ENCODE measurements around the gene SYT5. TPM values are rescaled to one million over a fixed set of nuclear protein-coding genes. Genes with fewer than 3 reads are reported as not detected.

The SYT5 gene
- polyA plus RNA-seq, 3 donors: not detected

DNA sequence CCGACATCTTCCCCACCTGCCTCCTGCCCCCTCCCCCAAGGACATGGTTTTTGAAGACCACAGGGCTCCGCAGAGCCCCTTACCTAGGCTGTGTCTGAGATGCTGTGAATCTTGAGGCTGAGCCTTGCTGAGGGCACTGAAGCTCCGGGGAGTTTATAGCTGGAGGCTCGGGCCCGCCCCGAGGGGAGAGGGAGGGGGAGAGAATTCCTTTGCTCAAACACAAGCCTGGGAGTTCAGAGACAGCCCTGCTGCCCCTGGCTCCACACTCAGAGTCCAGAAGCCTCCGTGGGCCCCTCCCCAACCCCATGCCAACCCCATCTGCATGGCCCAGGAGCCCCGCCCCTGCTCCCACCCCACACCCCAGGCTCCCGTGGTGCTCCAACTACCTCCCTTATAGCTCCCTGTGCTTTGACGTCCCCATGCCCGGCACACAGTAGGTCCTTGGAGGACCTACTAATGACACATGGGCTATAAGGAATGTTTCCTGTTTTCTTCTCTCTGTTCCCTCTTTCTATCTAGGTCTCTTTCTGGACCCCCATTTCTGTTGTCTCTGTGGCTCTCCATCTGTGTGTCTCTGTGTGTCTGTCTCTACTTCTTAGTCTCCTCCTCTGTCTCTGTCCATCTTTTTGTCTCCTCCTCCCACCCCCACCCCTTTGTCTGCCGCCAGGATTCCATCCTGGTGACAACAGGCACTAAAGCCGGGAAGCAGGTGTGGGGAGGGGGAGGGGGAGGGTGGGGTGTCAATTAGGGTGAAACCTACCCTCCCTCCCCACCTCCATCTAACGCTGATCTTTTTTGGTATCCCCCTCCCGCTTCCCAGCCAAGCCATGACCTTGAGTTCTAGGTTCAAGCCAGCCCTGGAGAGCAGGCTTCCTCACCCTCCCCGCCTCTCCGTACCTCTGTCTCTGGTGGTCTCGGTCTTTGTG, 30.7 kb downstream of the SYT5 start, which contains the start of gene TNNT1:
TNNT1 (minus strand) TSS at position 129 of the 926 bp plus-strand sequence. CDS start 2,049 bp downstream, outside the sequence.
- Mint-ChIP-seq H3K27me3 (ENCODE audit: low read depth in 3 of 3) (peaks cover 38 to 61% (median 54%) of the 10 kb centered on the region in 3 donors), H3K9me3 (peaks cover 10 to 24% (median 17%) of the 10 kb centered on the region in 7 donors), H3K36me3 (no peaks in the 10 kb centered on the region), H3K27ac (peak within 1 kb of the TSS in 1 of 7 donors; percentile 4), H3K4me1 (peaks cover 26% of the 10 kb centered on the region), H3K4me3 (peak within 1 kb of the TSS in 1 of 2 donors; percentile 66)
- no peaks in the 10 kb centered on the region for H3K79me2 ChIP-seq (ENCODE audit: insufficient read depth, low read length)
- DNase-seq: no peak
- no peak within 1 kb of the TSS for H3K27ac ChIP-seq (ENCODE audit: low read depth in 1 of 2, low read length in 2 of 2)
- H3K36me3 ChIP-seq (replicated peaks in 1 of 2; ENCODE audit: control insufficient read depth in 1 of 2, insufficient read depth in 2 of 2, low read length in 2 of 2): no peaks in the 10 kb centered on the region
- no peak within 1 kb of the TSS for H3K9ac ChIP-seq (ENCODE audit: insufficient read depth, low read length, poor library complexity, severe bottlenecking)
- H3K4me1 ChIP-seq (ENCODE audit: control insufficient read depth in 1 of 2, insufficient read depth in 2 of 2, low read length in 2 of 2): peaks cover 25 to 28% of the 10 kb centered on the region in 2 donors
- TF ChIP-seq, protein P1, sequence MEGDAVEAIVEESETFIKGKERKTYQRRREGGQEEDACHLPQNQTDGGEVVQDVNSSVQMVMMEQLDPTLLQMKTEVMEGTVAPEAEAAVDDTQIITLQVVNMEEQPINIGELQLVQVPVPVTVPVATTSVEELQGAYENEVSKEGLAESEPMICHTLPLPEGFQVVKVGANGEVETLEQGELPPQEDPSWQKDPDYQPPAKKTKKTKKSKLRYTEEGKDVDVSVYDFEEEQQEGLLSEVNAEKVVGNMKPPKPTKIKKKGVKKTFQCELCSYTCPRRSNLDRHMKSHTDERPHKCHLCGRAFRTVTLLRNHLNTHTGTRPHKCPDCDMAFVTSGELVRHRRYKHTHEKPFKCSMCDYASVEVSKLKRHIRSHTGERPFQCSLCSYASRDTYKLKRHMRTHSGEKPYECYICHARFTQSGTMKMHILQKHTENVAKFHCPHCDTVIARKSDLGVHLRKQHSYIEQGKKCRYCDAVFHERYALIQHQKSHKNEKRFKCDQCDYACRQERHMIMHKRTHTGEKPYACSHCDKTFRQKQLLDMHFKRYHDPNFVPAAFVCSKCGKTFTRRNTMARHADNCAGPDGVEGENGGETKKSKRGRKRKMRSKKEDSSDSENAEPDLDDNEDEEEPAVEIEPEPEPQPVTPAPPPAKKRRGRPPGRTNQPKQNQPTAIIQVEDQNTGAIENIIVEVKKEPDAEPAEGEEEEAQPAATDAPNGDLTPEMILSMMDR (IDR thresholded peaks at IDR 0.05): no peak
- no peaks in the 10 kb centered on the region for H4K20me1 ChIP-seq (ENCODE audit: insufficient read depth, low read length)
- H3K9me3 ChIP-seq (replicated peaks in 1 of 2; ENCODE audit: control insufficient read depth in 1 of 2, insufficient read depth in 1 of 2, low read length in 2 of 2): peaks cover 8 to 10% of the 10 kb centered on the region in 2 donors
- intact Hi-C loops (cut with micrococcal nuclease): loop anchor here in 1 of 2 donors (10.0 kb wide), 2 partner anchors 275 to 305 kb away; no protein-coding TSS in a partner anchor
- WGBS (ENCODE audit: insufficient coverage): 46% methylated on average over 7 of the region's 18 CpGs
- H3K4me3 ChIP-seq (replicated peaks in 1 of 3; ENCODE audit: low read depth in 2 of 3, low read length in 3 of 3): no peak within 1 kb of the TSS
- peaks cover 7 to 43% of the 10 kb centered on the region in 2 donors for H3K27me3 ChIP-seq (ENCODE audit: control insufficient read depth in 2 of 2, insufficient read depth in 2 of 2, low read length in 2 of 2)
- no peak within 1 kb of the TSS for H2AFZ ChIP-seq (ENCODE audit: insufficient read depth, low read depth, low read length, poor library complexity, severe bottlenecking)
- H3K4me2 ChIP-seq (replicated peaks; ENCODE audit: extremely low read depth, low read length, poor library complexity, severe bottlenecking): no peak within 1 kb of the TSS

- Mint-ChIP-seq H3K27me3 (ENCODE audit: low read depth in 3 of 3) (peaks cover 48 to 72% (median 62%) of the 10 kb centered on the region in 3 donors), H3K36me3 (no peaks in the 10 kb centered on the region), H3K4me3 (no peak overlapping the region), H3K4me1 (peaks cover 29% of the 10 kb centered on the region), H3K9me3 (peaks cover 10 to 24% (median 17%) of the 10 kb centered on the region in 7 donors), H3K27ac (no peak overlapping the region)
- Histone ChIP-seq H3K36me3 (replicated peaks in 1 of 2; ENCODE audit: control insufficient read depth in 1 of 2, insufficient read depth in 2 of 2, low read length in 2 of 2) (no peaks in the 10 kb centered on the region), H3K4me3 (replicated peaks in 1 of 3; ENCODE audit: low read depth in 2 of 3, low read length in 3 of 3) (no peak overlapping the region), H2AFZ (ENCODE audit: insufficient read depth, low read depth, low read length, poor library complexity, severe bottlenecking) (no peak overlapping the region), H3K9me3 (replicated peaks in 1 of 2; ENCODE audit: control insufficient read depth in 1 of 2, insufficient read depth in 1 of 2, low read length in 2 of 2) (peaks cover 8 to 10% of the 10 kb centered on the region in 2 donors), H3K79me2 (ENCODE audit: insufficient read depth, low read length) (no peaks in the 10 kb centered on the region), H3K27ac (ENCODE audit: low read depth in 1 of 2, low read length in 2 of 2) (no peak overlapping the region), H4K20me1 (ENCODE audit: insufficient read depth, low read length) (no peaks in the 10 kb centered on the region), H3K9ac (ENCODE audit: insufficient read depth, low read length, poor library complexity, severe bottlenecking) (no peak overlapping the region), H3K4me2 (replicated peaks; ENCODE audit: extremely low read depth, low read length, poor library complexity, severe bottlenecking) (no peak overlapping the region), H3K4me1 (ENCODE audit: control insufficient read depth in 1 of 2, insufficient read depth in 2 of 2, low read length in 2 of 2) (peaks cover 25 to 30% of the 10 kb centered on the region in 2 donors), H3K27me3 (ENCODE audit: control insufficient read depth in 2 of 2, insufficient read depth in 2 of 2, low read length in 2 of 2) (peaks cover 10 to 49% of the 10 kb centered on the region in 2 donors)
- no peak for DNase-seq
- TF ChIP-seq, protein P1 (IDR thresholded peaks at IDR 0.05): no peak
- 69% methylated on average over 7 of the region's 9 CpGs for WGBS (ENCODE audit: insufficient coverage)
- intact Hi-C loops (cut with micrococcal nuclease): loop anchor here in 1 of 2 donors (10.0 kb wide), 2 partner anchors 277 to 307 kb away; no protein-coding TSS in a partner anchor
Measured at GRCh38 chr19:55147545-55148251, 32.4 kb downstream of the SYT5 start.
